ENCODE measurements around the gene PCYT1B.
A peak's percentile ranks its signal among the peaks of the same experiment; 100 is the strongest.

Gene PCYT1B

DNA sequence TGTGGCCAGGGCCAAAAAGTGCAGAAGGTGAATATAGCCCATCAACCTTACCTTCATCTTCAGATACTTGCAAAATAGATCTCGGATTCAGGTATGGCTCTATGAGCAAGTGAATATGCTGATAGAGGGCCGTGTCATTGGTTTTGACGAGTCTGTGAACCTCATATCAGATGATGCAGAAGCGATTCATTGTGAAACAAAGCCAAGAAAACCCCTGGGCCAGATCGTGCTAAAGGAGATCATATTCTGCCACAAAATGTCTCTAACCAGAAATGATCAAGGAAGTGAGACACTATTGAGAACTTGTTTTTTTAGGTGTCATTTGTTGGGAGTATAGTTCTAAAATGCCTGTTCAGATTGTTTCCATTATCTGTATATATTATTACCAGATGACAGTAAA is 133.7 kb downstream of the PCYT1B start:
- DNase-seq (peak; percentile 12 to 52), ATAC-seq (peak; percentile 100)
- Mint-ChIP-seq H3K27ac (no peak overlapping the region), H3K27me3 (no peaks in the 10 kb centered on the region), H3K4me3 (peak overlapping the region in 1 of 2 donors; percentile 8), H3K4me1 (peaks cover 11% of the 10 kb centered on the region), H3K9me3 (no peaks in the 10 kb centered on the region)

DNA sequence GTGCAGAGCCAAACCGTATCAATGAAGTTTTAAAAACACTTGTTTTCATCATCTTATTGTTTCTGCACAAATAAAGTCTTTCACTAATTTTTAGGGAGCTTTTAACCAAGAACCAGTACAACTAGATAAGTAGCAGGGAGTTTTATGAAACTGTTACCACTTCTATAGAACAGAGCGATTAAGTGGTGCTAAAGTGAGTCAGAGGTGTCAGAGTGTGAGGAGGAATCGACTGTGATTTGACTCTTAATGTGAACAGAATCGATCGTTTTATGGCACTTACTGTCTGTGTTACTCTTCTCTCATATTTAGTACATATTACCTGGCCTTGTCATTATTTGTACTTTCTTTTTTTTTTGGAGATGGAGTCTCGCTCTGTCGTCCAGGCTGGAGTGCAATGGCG is 138.8 kb downstream of the PCYT1B start:
- ATAC-seq, result no peak
- Mint-ChIP-seq H3K9me3 (no peaks in the 10 kb centered on the region), H3K4me3 (no peak overlapping the region), H3K27me3 (no peaks in the 10 kb centered on the region), H3K27ac (no peak overlapping the region), H3K4me1 (peaks cover 23% of the 10 kb centered on the region)
- no peak for DNase-seq
